IPS DF 19.7 (cell line): ENCODE data around the gene ATF3.
"Not testable (repeated sequence)": the region's sequence is repeated elsewhere in the genome, so short reads cannot be mapped to it uniquely, and the experiment has no call there.

Experiments used
- DNase-seq: peaks from one replicate; pipeline ENCODE4 v3.0.0-alpha.2; 2013; ENCODE audit warnings: low read depth, low spot score

Gene ATF3

DNA sequence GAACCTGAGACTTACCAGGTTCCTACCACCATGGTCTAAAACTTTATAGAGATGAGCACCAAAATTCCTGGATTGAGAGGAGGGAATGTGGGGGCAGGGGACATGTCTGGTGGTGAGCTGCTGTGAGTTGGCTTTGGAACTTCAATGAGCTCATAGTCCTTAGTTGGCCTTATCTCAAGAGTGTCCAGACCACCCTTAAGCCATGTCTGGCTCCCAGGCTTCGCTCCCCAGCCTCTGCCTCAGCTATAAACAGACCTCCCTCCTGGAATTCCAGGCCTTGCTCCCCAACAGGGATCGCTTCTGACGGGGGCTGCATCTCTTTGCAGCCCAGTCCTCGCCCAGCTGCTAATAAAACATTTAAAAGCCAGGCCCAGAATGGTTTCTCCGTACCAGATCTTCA, 19.5 kb downstream of the ATF3 start:
- no peak for DNase-seq

- no peak for DNase-seq
Observed at GRCh38 chr1:212628813-212629415, 20.4 kb downstream of the ATF3 start.

- no peak for DNase-seq
Observed at GRCh38 chr1:212629450-212630157, 21.0 kb downstream of the ATF3 start.

DNA sequence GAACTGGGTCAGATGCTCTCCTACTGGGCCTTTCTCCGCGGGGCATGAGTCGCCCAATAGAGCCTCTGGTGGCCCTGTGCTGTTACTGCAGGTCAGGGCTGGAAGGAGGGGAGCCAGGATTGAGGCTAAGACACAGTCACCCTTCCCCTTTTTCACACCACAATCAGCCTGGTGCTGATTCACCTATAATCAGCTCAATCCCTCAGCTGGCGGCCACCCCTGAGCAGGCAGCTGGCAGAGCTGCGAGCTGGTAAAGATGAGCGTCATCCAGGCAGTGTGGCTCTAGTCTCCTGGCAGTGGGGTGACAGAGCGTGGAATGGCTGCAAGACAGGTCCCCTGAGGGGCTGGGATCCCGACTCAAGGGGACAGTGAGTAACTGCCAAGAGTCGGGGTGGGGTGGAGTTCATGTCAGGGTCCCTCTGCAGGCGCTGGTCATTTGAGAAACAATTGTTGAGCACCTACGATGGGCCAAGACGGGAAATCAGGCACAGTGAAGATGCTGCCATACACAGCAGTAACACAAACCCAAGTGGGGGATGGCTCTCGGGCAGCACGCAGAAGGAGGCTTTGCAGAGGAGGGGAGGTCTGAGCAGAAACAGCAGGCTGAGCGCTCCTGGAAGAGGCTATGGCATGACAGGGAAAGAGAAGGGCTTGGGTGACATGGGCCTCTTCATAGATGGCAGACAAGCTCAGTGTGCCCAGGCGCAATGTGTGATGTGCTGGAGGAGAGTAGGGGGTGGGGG, 21.8 kb downstream of the ATF3 start:
- DNase-seq = no peak

GRCh38 chr1:212633161-212633560, 24.6 kb downstream of the ATF3 start:
- no peak for DNase-seq

- no peak for DNase-seq
Observed at GRCh38 chr1:212634252-212634651, 25.7 kb downstream of the ATF3 start.

- DNase-seq = no peak
Observed at GRCh38 chr1:212635141-212635631, 26.6 kb downstream of the ATF3 start.

GRCh38 chr1:212637902-212638301, 29.3 kb downstream of the ATF3 start:
- no peak for DNase-seq

- DNase-seq = no peak
Observed at GRCh38 chr1:212638492-212639151, 30.1 kb downstream of the ATF3 start.

DNA sequence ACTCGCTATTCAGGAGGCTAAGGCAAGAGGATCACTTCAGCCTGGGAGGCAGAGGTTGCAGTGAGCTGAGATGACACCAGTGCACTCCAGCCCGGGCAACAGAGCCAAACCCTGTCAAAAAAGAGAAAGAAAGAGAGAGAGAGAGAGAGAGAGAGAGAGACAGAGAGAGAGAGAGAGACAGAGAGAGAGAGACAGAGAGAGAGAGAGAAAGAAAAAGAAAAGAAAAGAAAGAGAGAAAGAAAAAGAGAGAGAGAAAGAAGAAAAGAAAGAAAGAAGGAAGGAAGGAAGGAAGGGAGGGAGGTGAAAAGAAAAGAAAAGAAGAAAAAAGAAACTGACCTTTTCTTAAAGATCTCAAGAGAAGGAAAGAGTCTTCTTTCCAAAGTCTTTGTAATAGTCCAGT, 31.0 kb downstream of the ATF3 start:
- not testable (repeated sequence) for DNase-seq

DNA sequence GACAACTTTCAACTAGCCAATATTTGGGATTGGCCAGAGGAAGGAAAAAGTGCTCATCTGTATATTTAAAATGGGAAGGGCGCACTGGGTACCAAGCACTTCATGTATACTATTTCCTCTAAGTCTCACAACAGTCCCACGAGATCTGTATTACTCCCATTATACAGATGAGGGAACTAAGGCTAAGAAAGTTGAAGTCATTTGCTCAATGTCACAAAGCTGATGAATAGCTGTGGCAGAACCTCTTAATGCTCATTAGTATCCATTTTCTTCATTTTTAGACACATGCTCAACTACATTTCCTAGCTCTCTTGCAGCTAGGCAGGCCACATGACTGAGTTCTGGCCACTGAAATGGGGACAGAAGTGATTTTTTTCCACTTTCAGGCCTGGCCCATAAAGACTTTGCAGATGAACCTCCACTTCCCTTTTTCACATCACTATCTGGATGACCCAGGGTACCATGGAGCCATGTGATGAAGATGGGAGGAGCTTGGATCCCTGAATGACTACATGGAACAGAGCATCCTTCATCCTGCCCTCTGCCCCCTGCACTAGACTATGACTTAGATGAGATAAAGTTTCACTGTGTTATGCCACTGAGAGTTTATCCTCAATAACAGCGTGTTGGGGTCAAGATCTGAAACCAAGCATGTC, 31.8 kb downstream of the ATF3 start:
- no peak for DNase-seq

DNA sequence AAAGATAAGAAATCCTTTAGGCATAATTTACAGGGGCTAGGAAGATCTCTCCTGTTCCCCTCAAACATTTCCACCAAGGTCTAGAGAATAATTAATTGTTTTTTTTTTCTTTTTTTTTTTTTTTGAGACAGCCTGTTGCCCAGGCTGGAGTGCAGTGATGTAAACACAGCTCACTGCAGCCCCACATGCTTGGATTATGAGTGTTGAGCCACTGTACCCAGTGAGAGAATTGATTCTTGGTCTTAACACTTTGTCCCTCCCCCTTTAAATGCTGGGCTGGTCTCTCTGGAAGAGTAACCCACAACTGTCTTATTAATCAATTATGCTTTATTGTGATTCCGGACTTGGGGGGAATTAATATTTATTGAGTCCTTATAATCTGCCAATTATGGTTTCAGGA, 33.4 kb downstream of the ATF3 start:
- no peak for DNase-seq

- no peak for DNase-seq
Observed at GRCh38 chr1:212643877-212644276, 35.3 kb downstream of the ATF3 start.

GRCh38 chr1:212644866-212645545, 36.4 kb downstream of the ATF3 start:
- no peak for DNase-seq

DNA sequence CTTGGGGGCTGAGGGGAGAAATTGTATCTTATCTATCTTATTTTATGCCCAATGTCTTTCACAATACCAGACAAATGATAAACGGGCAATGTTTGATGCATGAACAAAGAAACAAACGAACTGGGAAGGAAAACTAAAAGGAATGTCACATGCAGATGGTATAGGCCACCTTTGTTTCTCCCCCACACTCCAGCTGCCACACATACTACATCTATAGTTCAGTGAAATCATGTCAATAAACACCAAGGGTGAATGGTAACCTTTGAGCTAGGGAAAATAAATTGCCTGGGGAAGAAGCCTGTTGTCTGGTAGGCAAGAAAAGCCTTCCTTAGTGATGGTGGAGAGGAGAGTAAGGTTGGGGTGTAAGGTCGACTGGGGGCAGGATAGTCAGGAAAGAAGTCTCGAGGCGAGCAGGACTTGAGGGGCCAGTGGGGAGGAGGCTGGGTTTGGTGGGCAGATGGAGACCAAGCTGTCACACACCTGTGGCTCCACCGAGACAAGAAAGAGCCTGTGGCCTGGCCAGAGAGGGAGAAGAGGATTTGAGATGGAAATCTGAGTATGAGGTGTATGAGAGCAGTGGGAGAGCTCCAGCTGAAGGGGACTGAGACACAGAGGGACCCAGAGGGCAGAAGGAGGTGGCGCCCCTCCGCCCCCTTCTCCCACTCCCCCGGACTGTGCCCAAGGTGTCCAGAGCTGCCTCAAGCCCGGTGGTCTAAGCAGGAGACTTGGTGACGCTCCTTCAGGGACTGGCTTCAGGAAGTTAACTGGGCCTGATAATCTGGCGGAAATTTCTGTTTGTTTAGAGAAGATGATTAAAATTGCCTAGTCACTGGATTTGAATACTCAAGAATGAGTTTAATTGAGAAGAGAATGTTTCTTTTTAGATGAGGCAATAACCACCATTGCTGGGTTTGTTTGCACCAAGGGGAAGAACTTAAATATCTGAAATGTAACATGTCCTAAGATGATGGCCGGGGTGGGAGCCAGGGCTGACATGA, 37.3 kb downstream of the ATF3 start:
- no peak for DNase-seq

GRCh38 chr1:212646588-212646987, 38.0 kb downstream of the ATF3 start:
- DNase-seq = no peak

- no peak for DNase-seq
Observed at GRCh38 chr1:212647004-212647403, 38.4 kb downstream of the ATF3 start.

DNA sequence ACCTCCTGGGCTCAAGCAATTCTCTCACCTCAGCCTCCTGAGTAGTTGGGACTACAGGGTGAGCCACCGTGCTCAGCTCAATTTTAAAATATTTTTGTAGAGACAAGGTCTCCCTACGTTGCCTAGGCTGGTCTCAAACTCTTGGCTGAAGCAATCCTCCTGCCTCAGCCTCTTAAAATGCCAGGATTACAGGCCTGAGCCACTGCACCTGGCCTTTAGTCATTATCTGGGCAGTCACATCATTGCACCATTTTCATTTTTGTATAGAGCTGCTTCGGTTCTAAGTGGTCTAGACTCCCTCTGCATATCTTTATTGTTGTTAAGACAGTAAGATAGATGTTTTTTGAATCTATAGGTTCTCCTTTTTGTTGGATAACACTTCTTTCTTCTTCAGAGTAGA, 39.9 kb downstream of the ATF3 start:
- DNase-seq = no peak

DNA sequence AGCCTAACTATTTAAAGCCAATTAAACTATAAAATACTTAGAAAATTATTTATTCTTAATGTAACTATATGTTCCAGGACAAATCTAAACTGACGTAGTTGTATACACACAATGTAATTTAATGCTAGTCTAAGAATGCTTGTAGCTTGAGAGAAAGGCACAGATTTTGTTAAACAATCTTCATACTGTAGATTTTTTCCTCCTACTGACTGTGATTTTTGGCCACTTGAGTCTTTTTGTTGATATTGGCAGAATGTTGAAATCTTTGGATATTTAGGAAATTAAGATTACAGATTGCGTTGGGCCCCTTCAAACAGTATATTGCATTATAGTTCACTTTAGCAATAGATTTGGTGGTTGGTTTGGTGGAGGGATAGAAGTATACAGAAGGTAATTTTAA, 40.5 kb downstream of the ATF3 start:
- DNase-seq = no peak

DNA sequence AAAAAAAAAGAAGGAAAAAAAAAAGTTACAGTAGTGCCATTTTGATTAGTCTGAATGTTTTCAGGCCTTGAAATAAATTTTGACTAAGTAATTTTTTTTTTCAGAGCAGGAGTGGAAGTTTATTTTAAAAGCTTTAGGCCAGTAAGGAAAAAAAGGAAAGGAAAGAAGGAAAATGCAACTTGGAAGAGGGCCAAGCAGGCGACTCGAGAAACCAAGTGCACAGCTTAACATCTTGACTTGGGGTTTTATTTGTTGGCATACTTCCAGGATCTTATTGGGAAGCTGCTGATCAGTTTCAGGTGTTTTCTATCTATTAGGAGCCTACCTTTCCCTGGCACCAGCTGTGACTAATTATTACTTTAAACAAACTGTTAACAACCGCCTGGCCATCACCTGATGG, 41.7 kb downstream of the ATF3 start:
- no peak for DNase-seq
